Mesenchymal stem cell (in vitro differentiated cells and primary cell): Measurements from ENCODE around the gene PALD1.

Experiments
- DNase-seq: peaks from one replicate; pipeline ENCODE4 v3.0.0-alpha.2; 2013
- H2AFZ ChIP-seq: one replicate; pipeline ENCODE4 v1.6.1; 2013; ENCODE audit warnings: low read depth, mild to moderate bottlenecking, control low read depth, inconsistent platforms, low read length, moderate library complexity
- H2AK5ac ChIP-seq: 2 replicates; pipeline ENCODE4 v1.6.1; 2013; ENCODE audit warnings: low read length, moderate library complexity, mild to moderate bottlenecking, inconsistent platforms; ENCODE audit not compliant: severe bottlenecking
- H2BK120ac ChIP-seq: one replicate; pipeline ENCODE4 v1.6.1; 2013; ENCODE audit warnings: low read depth, mild to moderate bottlenecking, inconsistent platforms, low read length, moderate library complexity
- H2BK12ac ChIP-seq, 2 experiments: one replicate each; pipeline ENCODE4 v1.6.1; 2013; ENCODE audit warnings: inconsistent platforms in 2 of 2, low read length in 2 of 2, mild to moderate bottlenecking in 2 of 2, moderate library complexity in 2 of 2, control low read depth in 1 of 2
- H2BK15ac ChIP-seq: one replicate; pipeline ENCODE4 v1.6.1; 2013; ENCODE audit warnings: mild to moderate bottlenecking, low read depth, inconsistent platforms; ENCODE audit not compliant: poor library complexity, severe bottlenecking
- H2BK5ac ChIP-seq: 2 replicates; pipeline ENCODE4 v1.6.1; 2013; ENCODE audit warnings: low read depth, mild to moderate bottlenecking, low read length, control low read depth, inconsistent platforms; ENCODE audit not compliant: poor library complexity, severe bottlenecking
- H3K14ac ChIP-seq, 2 experiments: one replicate each; pipeline ENCODE4 v1.6.1; 2013; ENCODE audit warnings: inconsistent platforms in 2 of 2, low read length in 2 of 2, control low read depth in 1 of 2, mild to moderate bottlenecking in 1 of 2, moderate library complexity in 1 of 2
- H3K18ac ChIP-seq, 2 experiments: one replicate each; pipeline ENCODE4 v1.6.1; 2013; ENCODE audit warnings: inconsistent platforms in 2 of 2, low read length in 2 of 2, control low read depth in 1 of 2, low read depth in 1 of 2, mild to moderate bottlenecking in 1 of 2
- H3K23ac ChIP-seq, 2 experiments: one replicate each; pipeline ENCODE4 v1.6.1; 2013; ENCODE audit warnings: inconsistent platforms in 2 of 2, low read length in 2 of 2, mild to moderate bottlenecking in 2 of 2, moderate library complexity in 2 of 2, control low read depth in 1 of 2
- H3K27ac ChIP-seq: 2 replicates; pipeline ENCODE4 v1.5.1; 2013; ENCODE audit warnings: mild to moderate bottlenecking, moderate library complexity, low read length, control low read depth, inconsistent platforms; ENCODE audit not compliant: poor library complexity, severe bottlenecking
- H3K27me3 ChIP-seq, 2 experiments: 2 replicates each; pipeline versions ENCODE4 v1.6.1 to v1.7.0; 2013; ENCODE audit warnings: low read length in 2 of 2, mild to moderate bottlenecking in 2 of 2, moderate library complexity in 2 of 2, control low read depth in 1 of 2, inconsistent platforms in 1 of 2; ENCODE audit not compliant: control insufficient read depth in 1 of 2, insufficient read depth in 1 of 2
- H3K36me3 ChIP-seq, 2 experiments: 2 replicates each; pipeline versions ENCODE4 v1.6.1 to v1.7.0; 2013; ENCODE audit warnings: low read length in 2 of 2, control low read depth in 1 of 2, inconsistent platforms in 1 of 2, low read depth in 1 of 2, mild to moderate bottlenecking in 1 of 2; ENCODE audit not compliant: insufficient read depth in 2 of 2, control insufficient read depth in 1 of 2
- H3K4ac ChIP-seq, 2 experiments: one replicate each; pipeline ENCODE4 v1.6.1; 2013; ENCODE audit warnings: inconsistent platforms in 2 of 2, low read length in 2 of 2, mild to moderate bottlenecking in 2 of 2, moderate library complexity in 2 of 2, control low read depth in 1 of 2, low read depth in 1 of 2
- H3K4me1 ChIP-seq: 2 replicates; pipeline ENCODE4 v1.6.1; 2013; ENCODE audit warnings: low read depth, low read length, control low read depth; ENCODE audit not compliant: control insufficient read depth, insufficient read depth
- H3K4me2 ChIP-seq: 2 replicates; pipeline ENCODE4 v1.6.1; 2013; ENCODE audit warnings: low read length, mild to moderate bottlenecking, inconsistent platforms; ENCODE audit not compliant: poor library complexity, severe bottlenecking
- H3K4me3 ChIP-seq, 2 experiments: 2 replicates each; pipeline versions ENCODE4 v1.5.1 to v1.7.0; 2013; ENCODE audit warnings: low read length in 2 of 2, mild to moderate bottlenecking in 2 of 2, control low read depth in 1 of 2, low read depth in 1 of 2; ENCODE audit not compliant: insufficient read depth in 1 of 2
- H3K79me1 ChIP-seq: replicated peaks from 2 replicates; pipeline ENCODE4 v1.6.1; 2013; ENCODE audit warnings: mild to moderate bottlenecking, control low read depth, low read length, inconsistent platforms; ENCODE audit not compliant: poor library complexity, severe bottlenecking
- H3K9ac ChIP-seq: 2 replicates; pipeline ENCODE4 v1.7.0; 2013; ENCODE audit warnings: mild to moderate bottlenecking, low read length, moderate library complexity
- H3K9me3 ChIP-seq: 2 replicates; pipeline ENCODE4 v1.7.0; 2013; ENCODE audit warnings: mild to moderate bottlenecking, low read length; ENCODE audit not compliant: control insufficient read depth
- H4K8ac ChIP-seq: one replicate; pipeline ENCODE4 v1.6.1; 2013; ENCODE audit warnings: inconsistent platforms, mild to moderate bottlenecking, low read length, moderate library complexity
- H4K91ac ChIP-seq: one replicate; pipeline ENCODE4 v1.6.1; 2013; ENCODE audit warnings: mild to moderate bottlenecking, low read length, inconsistent platforms
- WGBS: methylation state at CpG from one replicate; pipeline ENCODE4 v1.1.7; 2013; ENCODE audit warnings: mixed read lengths; 5-methylcytosine and 5-hydroxymethylcytosine counted together

The PALD1 gene

DNA sequence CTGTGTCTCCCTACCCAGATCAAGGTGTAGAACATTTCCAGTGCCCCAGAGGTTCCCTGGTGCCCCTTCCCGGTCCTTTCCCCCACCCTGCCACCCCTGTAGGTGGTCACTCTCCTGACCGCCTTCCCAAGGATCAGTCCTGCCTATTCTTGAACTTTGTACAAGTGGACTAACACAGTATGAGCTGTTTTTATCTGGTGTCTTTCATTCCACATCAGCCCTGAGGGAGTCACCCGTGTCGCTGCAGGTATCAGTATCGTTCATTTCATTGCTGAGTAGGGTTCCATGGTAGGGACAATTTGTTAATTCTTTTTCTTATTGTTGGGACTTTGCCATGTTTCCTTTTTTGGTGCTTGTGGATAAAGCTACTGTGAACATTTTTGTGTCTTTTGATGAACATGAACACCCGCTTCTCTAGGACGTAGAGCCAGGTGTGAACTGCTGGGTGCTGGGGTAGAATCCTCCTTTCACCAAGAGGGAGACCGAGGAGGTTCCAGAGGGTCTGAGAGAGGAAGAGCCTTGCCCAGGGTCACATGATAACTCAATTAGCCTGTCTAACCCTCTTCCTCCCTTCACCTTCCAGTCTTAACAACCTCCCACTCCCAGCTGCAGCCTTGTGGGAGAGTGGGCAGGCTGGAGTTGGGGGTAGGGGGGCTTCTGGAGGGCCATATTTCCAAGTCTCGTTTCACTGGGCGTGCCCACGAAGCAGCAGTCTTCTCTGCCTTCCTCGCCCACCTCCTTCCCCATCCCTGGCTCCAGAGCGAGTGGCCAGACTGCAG is 18.0 kb downstream of the PALD1 start:
- no peak overlapping the region for H4K8ac ChIP-seq
- peaks cover 16% of the 10 kb centered on the region for H3K4me1 ChIP-seq
- no peak overlapping the region for H4K91ac ChIP-seq
- no peak overlapping the region for H2BK15ac ChIP-seq
- H3K18ac ChIP-seq: no peak overlapping the region
- H2AK5ac ChIP-seq: no peak overlapping the region
- no peak overlapping the region for H2BK12ac ChIP-seq
- 89% methylated on average over 8 of the region's 13 CpGs for WGBS
- no peak overlapping the region for H3K9ac ChIP-seq
- peaks cover 18 to 65% of the 10 kb centered on the region in 2 experiments for H3K27me3 ChIP-seq
- DNase-seq: no peak
- no peak overlapping the region for H3K23ac ChIP-seq
- no peak overlapping the region for H2BK120ac ChIP-seq
- H3K27ac ChIP-seq: no peak overlapping the region
- H3K9me3 ChIP-seq: no peaks in the 10 kb centered on the region
- no peaks in the 10 kb centered on the region for H3K36me3 ChIP-seq
- H2AFZ ChIP-seq: no peak overlapping the region
- H3K4me2 ChIP-seq: no peak overlapping the region
- no peak overlapping the region for H3K14ac ChIP-seq
- no peak overlapping the region for H2BK5ac ChIP-seq
- H3K79me1 ChIP-seq: no peaks in the 10 kb centered on the region
- no peak overlapping the region for H3K4me3 ChIP-seq
- H3K4ac ChIP-seq: no peak overlapping the region

DNA sequence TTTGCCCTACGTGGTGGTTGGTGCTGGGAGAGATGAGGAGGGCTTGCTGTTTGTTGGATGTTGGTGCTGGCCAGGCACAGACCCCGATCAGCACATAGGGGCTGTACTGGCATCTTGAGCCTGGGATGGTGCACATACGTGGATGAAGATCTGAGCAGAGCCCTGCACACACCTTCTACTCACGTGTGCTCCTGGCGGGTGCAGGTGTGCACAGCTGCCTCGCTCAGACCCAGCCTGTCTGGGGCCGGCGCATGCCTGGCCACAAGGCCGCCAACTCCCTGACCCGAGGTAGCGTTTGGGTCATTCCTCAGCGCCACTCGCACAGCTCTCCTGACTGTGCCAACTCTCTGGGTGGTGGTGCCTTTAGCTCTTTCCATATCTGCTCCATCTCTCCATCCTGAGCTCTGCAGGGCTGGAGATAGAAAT is 18.6 kb downstream of the PALD1 start:
- Histone ChIP-seq H4K91ac (no peak overlapping the region), H3K23ac (no peak overlapping the region), H2BK12ac (no peak overlapping the region), H3K27me3 (peaks cover 18 to 68% of the 10 kb centered on the region in 2 experiments), H4K8ac (no peak overlapping the region), H2AK5ac (no peak overlapping the region), H3K27ac (no peak overlapping the region), H3K36me3 (no peaks in the 10 kb centered on the region), H2BK15ac (no peak overlapping the region), H3K4me3 (no peak overlapping the region), H2BK5ac (no peak overlapping the region), H3K18ac (no peak overlapping the region), H2BK120ac (no peak overlapping the region), H3K4me1 (peaks cover 16% of the 10 kb centered on the region), H2AFZ (no peak overlapping the region), H3K4ac (no peak overlapping the region), H3K9me3 (no peaks in the 10 kb centered on the region), H3K9ac (no peak overlapping the region), H3K14ac (no peak overlapping the region), H3K79me1 (no peaks in the 10 kb centered on the region), H3K4me2 (no peak overlapping the region)
- 95% methylated on average over 13 of the region's 13 CpGs for WGBS
- no peak for DNase-seq

DNA sequence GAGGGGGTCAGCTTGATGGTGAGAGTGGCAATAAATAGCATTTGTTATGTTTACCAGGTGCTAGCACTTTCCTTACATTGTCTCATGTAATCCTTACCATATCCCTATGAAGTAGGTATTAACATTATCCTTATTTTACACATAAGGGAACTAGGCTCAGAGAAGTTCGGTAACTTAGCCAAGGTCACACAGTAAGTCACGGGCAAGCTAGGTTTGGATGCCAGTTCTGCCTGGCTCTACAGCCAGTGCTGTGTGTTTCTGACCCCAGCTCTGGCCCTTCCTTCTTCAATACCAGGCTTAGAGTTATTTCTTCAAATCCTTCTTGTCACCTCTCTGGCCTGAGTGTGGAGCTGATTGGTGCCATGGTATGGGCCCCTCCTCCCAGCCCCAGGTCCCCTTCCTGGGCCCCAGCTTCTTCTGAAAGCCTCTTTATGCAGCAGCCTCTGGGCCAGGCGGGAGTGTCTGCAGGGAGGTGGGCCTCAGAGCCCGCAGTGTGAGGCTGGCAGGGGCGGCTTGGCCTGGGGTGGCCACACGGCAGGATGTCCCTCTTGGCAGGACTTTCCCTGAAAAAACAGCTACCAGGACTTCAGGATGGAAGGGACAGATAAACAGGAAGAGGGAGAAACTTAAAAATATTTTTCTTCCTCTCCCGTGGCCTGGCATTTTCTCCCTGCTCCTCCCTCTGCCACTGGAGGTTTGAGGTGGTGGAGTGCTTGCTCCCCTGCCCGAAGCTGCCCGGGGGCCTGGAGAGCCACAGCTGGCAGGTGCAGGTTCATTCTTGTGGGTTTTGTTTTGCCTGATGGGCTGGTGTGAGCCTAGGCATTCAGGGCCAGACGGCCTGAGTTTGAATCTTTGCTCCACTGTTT is 20.6 kb downstream of the PALD1 start:
- H3K27ac ChIP-seq: no peak overlapping the region
- H2AFZ ChIP-seq: no peak overlapping the region
- no peaks in the 10 kb centered on the region for H3K9me3 ChIP-seq
- no peak for DNase-seq
- H3K14ac ChIP-seq: no peak overlapping the region
- no peak overlapping the region for H3K4me3 ChIP-seq
- no peak overlapping the region for H3K23ac ChIP-seq
- H3K4me1 ChIP-seq: peaks cover 18% of the 10 kb centered on the region
- no peak overlapping the region for H3K4me2 ChIP-seq
- peak overlapping the region in 1 of 2 experiments; percentile 14 for H3K18ac ChIP-seq
- 63% methylated on average over 10 of the region's 10 CpGs for WGBS
- H3K79me1 ChIP-seq: no peaks in the 10 kb centered on the region
- H3K9ac ChIP-seq: no peak overlapping the region
- no peak overlapping the region for H2BK5ac ChIP-seq
- H2AK5ac ChIP-seq: no peak overlapping the region
- H2BK12ac ChIP-seq: no peak overlapping the region
- H3K27me3 ChIP-seq: peaks cover 9 to 62% of the 10 kb centered on the region in 2 experiments
- no peaks in the 10 kb centered on the region for H3K36me3 ChIP-seq
- H4K91ac ChIP-seq: no peak overlapping the region
- no peak overlapping the region for H2BK15ac ChIP-seq
- H4K8ac ChIP-seq: no peak overlapping the region
- no peak overlapping the region for H2BK120ac ChIP-seq
- H3K4ac ChIP-seq: no peak overlapping the region

DNA sequence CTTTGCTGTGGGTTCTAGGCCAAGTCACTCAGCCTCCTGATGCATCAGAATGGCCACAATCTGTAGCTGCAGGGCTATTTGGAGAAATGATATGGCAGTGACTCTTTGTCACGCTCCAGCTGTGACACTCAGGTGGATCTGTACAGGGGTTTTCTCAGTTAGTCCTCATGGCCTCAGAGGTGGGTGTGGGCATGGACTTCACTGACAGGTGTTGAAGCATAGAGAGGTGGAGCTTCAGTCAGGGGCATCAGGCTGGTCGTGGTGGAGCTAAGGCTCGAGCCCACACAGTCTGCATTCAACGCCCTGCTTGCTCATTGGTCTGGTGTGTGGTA is 21.2 kb downstream of the PALD1 start:
- Histone ChIP-seq H3K9ac (no peak overlapping the region), H3K27me3 (peaks cover 3 to 56% of the 10 kb centered on the region in 2 experiments), H2AK5ac (no peak overlapping the region), H3K9me3 (no peaks in the 10 kb centered on the region), H3K4me1 (peaks cover 18% of the 10 kb centered on the region), H3K14ac (no peak overlapping the region), H3K4ac (no peak overlapping the region), H3K23ac (no peak overlapping the region), H3K79me1 (no peaks in the 10 kb centered on the region), H2BK12ac (no peak overlapping the region), H3K18ac (no peak overlapping the region), H3K36me3 (no peaks in the 10 kb centered on the region), H3K4me3 (no peak overlapping the region), H2BK15ac (no peak overlapping the region), H2AFZ (no peak overlapping the region), H4K91ac (no peak overlapping the region), H3K27ac (no peak overlapping the region), H4K8ac (peak overlapping the region; percentile 62), H2BK5ac (no peak overlapping the region), H3K4me2 (no peak overlapping the region), H2BK120ac (no peak overlapping the region)
- 97% methylated on average over 4 of the region's 4 CpGs for WGBS
- no peak for DNase-seq
